Stimulated activated CD4-positive, alpha-beta T cell treated with anti-CD3 and anti-CD28 coated beads, Interleukin-4, amount 100 ng/mL, for 1 hour (primary cell): ENCODE measurements around the gene INTS1.

Experiments used
- DNase-seq: peaks from one replicate; pipeline ENCODE4 v3.0.0-alpha.2; 2020

Gene INTS1

GRCh38 chr7:1484569-1484968 is 19.6 kb downstream of the INTS1 start:
- no peak for DNase-seq

- DNase-seq, result no peak
Measured at GRCh38 chr7:1483536-1484505, 20.4 kb downstream of the INTS1 start.

- no peak for DNase-seq
Measured at GRCh38 chr7:1483079-1483478, 21.1 kb downstream of the INTS1 start.

GRCh38 chr7:1481300-1481699 is 22.9 kb downstream of the INTS1 start:
- no peak for DNase-seq

- no peak for DNase-seq
Measured at GRCh38 chr7:1480670-1481069, 23.5 kb downstream of the INTS1 start.

- no peak for DNase-seq
Measured at GRCh38 chr7:1479287-1479686, 24.9 kb downstream of the INTS1 start.

- no peak for DNase-seq
Measured at GRCh38 chr7:1478480-1478879, 25.7 kb downstream of the INTS1 start.

GRCh38 chr7:1476859-1477258 is 27.3 kb downstream of the INTS1 start:
- DNase-seq, result no peak

- DNase-seq, result no peak
Measured at GRCh38 chr7:1475991-1476390, 28.2 kb downstream of the INTS1 start.

GRCh38 chr7:1475393-1475792 is 28.8 kb downstream of the INTS1 start:
- no peak for DNase-seq

GRCh38 chr7:1474736-1475135 is 29.5 kb downstream of the INTS1 start:
- DNase-seq, result no peak

- peak; percentile 90 for DNase-seq
Measured at GRCh38 chr7:1473864-1474512, 30.2 kb downstream of the INTS1 start.

GRCh38 chr7:1470901-1471300 is 33.3 kb downstream of the INTS1 start:
- DNase-seq, result no peak

GRCh38 chr7:1468643-1469298 is 35.4 kb downstream of the INTS1 start:
- DNase-seq, result no peak

GRCh38 chr7:1468203-1468602 is 36.0 kb downstream of the INTS1 start:
- DNase-seq, result no peak

- DNase-seq, result no peak
Measured at GRCh38 chr7:1466524-1467271, 37.5 kb downstream of the INTS1 start.

GRCh38 chr7:1464694-1465093 is 39.5 kb downstream of the INTS1 start:
- no peak for DNase-seq

GRCh38 chr7:1463676-1464223 is 40.4 kb downstream of the INTS1 start:
- no peak for DNase-seq

GRCh38 chr7:1461646-1462375 is 42.4 kb downstream of the INTS1 start:
- DNase-seq, result no peak

- no peak for DNase-seq
Measured at GRCh38 chr7:1460821-1461645, 43.2 kb downstream of the INTS1 start.
